HG03432 (cell line): ENCODE results near the gene SMAD6.

Experiments used
- ATAC-seq: cut with Tn5 transposase; IDR thresholded peaks from one replicate; pipeline ENCODE4 v1.9.1; 2021; ENCODE audit warnings: mild to moderate bottlenecking, moderate library complexity; ENCODE audit not compliant: unreplicated experiment

Gene SMAD6

DNA sequence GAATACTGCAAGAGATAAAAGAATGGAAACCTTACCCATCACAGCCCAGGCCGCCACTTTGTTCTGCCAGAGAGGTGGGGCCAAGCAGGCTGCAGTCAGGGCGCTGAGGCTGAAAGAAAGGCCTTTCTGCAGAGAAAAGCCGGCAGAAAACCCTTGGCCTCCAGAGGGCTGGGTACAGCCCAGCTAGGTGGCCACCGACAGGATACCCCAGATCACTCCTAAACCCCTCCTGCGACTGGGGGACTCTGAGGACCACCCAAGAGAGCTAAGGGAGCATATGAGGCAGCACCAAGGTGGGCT lies 69.3 kb downstream of the SMAD6 start:
- no peak for ATAC-seq

DNA sequence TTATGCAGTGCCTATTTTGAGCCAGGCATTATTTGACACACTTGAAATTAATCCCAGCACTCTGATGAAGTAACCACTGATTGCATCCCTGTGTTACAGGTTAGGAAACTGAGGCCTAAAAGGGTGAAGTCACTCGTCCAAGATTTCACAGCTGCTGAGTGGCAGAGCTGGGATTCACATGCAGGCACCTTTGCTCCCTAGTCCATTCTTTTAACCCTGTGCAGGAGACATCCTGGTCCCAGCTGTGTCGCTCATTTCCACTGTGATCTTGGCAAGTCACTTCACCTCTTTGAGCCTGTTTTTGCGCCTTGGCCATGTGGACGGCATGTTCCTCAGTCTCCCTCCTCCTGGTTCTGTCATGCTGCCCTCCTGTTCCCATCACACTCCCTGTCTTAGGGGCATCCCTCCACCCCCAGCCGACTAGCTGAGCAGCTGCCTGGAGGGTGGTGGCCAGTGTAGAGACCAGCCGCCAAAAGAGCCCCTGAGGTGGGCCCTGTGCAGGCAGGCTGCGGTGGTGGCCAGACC lies 70.6 kb downstream of the SMAD6 start:
- no peak for ATAC-seq

- no peak for ATAC-seq
These were observed 71.3 kb downstream of the SMAD6 start for GRCh38 chr15:66773129-66773873.

GRCh38 chr15:66774001-66774814 lies 72.2 kb downstream of the SMAD6 start:
- ATAC-seq, result peak; percentile 56

DNA sequence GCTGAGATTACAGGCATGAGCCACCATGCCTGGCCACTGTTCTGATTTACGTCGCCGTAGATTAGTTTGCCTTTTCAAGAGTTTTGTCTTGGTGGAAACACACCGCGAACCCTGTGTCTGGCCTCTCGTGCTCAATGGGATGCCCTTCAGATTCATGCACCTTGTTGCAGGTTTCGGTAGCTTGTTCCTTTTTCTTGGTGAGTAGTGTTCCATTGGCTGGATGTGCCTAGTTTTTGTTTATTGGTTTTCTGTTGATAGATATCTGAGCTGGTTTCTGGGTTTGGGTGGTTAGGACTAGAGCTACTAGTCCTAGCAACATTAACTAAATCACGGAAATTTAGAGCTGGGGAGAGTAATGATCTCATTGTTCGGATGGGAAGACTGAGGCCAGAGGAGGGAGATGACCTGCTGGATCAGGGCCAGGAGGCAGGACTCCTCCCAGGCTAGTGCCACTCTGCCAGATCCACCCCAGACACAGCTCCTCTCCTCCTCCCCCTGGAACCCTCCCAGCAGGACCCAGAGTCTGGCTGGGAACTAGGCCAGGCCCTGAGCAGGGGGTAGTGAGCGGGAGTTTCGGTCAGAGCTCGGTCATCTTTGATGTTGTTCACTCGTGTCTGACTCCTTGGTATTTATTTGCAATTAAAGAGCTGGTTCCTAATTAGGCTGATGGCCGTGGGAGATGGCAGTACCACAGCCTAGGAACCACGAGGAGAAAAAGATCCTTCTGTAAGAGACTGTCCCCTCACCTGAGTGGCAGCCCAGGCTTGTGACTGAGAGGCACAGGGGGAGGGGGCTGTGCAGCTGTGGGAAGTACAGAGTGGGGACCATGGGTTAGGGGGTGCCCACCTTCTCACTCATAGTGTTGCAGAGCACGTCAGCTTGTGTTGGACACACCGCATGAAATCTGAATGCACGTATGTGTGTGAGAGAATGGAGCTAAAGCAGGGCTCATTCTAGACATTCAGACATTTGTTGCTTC lies 73.4 kb downstream of the SMAD6 start:
- ATAC-seq, result no peak

DNA sequence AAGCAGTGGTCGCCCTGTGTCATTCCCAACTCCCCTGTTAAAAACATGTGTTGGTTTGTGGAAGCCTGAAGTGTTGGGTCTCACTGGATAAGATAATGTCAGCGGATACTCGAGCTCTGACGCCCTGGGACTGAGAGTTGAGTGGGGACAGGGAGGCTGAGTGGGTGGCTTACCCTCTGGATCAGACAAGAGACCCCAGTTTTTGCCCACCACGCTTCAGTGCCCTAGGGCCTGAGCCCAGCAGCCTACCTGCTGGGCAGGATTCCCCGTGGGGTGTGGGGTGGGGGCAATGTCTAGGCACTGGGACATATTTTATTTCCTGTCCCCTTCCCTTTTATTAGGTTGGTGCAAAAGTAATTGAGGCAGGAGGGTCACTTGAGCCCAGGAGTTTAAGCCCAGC lies 75.0 kb downstream of the SMAD6 start:
- ATAC-seq, result no peak

- no peak for ATAC-seq
These were observed 75.7 kb downstream of the SMAD6 start for GRCh38 chr15:66777596-66778313.

- no peak for ATAC-seq
These were observed 76.3 kb downstream of the SMAD6 start for GRCh38 chr15:66778314-66778665.

DNA sequence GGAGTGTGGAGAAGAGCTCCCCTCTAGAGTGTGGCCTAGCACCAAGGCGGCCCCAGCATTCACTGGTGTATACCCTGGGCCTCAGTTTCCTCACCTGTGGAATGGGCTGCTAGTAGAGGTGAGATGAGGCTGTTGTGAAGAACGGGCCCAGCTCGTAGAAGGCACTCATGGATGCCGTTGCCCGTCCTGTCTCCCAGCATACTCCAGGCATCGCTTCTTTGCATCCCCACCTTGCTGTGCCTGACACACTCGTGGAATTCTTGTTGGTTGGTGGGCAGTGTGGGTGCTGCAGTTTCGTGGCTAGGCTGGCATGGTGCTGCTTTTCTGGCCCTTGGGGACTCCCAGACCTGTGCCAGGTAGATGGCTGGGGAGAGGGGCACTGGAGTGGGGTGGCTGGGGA lies 76.7 kb downstream of the SMAD6 start:
- ATAC-seq, result no peak

DNA sequence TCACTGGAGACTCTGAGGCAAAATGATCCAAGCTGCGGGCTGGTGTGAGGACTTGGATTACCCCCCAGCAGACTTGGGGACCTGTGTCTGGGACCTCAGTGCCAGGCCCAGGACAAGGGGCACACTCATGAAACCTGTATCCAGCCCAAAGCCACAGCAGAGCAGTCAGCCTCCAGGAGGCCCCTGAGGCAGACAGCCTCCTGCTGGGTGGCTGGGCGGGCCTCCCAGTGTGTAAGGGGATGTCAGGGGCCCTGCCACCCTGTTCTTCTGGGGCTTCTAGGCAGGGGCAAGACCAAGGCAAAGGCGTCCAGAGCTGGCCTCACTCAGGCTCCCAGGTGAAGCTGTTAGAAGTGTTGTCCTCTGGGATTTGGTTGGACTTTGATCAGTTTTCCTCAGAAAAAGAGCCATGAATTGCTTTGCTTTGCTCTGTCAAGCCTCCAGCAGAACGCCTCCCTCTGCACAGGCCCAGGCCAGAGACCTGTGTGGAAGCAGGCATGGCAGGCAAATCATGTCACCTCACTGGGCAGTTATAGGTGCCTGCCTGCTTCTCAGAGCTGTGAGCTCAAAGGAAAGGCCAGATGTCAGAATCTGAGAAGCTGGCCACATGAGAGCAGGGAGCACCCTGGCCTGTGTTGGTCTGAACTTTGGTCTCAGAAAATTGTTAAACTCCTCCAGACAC lies 77.4 kb downstream of the SMAD6 start:
- no peak for ATAC-seq

DNA sequence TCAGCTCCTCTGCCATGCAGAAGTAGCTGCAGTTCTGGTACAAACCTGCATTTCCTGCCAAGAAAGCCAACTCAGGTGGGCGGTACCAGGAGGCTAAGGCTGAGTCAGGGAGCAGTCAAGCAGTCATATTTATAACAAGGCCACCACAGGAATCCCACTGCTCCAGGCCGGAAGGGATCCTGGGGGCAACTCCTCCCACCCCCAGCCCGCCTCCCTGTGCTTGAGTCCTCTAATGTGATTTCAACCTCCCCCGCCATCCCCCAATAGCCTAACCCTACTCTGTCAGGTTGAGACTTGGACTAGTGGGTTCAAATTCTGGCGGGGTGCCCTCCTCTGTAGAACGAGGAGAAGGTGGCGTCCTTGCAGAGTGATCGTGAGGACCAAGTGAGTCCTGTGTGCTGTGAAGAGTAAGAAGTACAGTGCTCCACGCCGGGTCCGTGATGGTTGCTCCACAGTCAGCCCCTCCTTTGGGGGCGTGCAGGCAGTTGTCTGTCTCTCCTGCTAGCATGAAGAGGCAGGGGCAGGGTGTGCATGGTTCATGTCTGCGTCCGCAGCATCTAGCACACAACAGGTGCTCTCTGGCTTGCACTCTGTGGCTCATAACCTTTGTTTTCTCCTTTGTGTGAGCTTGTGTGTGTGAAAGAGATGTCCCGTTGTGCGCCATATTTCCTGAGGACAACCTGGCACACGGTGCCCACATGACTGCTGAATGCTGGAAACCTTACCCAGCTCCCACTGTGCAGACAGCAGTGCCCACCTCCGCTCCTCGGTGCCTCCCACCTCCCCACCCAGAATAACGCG lies 78.3 kb downstream of the SMAD6 start:
- ATAC-seq, result no peak

- ATAC-seq, result no peak
These were observed 79.1 kb downstream of the SMAD6 start for GRCh38 chr15:66780973-66781718.

- ATAC-seq, result no peak
These were observed 80.7 kb downstream of the SMAD6 start for GRCh38 chr15:66782785-66783184.

DNA sequence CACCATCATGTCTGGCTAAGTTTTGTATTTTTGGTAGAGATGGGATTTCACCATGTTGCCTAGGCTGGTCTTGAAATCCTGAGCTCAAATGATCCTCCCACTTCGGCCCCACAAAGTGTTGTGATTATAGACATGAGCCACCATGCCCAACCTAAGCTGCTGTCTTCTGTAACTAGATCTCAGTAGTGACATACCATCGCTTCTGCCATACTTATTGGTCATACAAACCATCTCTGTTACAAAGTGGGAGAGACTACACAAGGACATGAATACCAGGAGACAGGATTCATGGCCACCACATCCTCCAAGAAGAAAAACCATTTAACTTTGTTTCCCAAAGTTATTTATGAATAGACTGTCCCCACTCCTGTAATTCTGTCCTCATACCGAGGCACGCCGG lies 81.3 kb downstream of the SMAD6 start:
- ATAC-seq, result no peak

- ATAC-seq, result no peak
These were observed 81.7 kb downstream of the SMAD6 start for GRCh38 chr15:66783725-66784124.

DNA sequence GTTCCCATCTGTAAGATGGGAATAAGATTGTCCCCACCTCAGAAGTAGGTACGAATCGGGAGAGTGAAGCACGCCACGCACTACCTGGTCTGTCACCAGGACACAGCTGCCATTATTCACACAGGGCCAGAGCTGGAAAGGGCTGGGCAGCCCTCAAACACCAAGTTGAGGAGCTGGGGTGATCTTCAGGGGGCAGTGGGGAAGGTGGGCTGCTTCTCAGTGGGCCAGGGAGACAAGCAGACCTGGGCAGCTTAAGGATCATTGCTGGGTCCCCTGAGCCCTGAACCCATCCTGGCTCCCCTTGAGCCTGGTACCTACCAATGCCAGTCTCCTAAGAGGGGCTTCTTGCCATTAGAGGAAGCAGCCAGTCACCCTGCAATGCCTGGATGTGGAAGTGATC lies 82.1 kb downstream of the SMAD6 start:
- ATAC-seq, result no peak

- ATAC-seq, result no peak
These were observed 83.6 kb downstream of the SMAD6 start for GRCh38 chr15:66785637-66786036.

GRCh38 chr15:66786222-66786621 lies 84.2 kb downstream of the SMAD6 start:
- no peak for ATAC-seq
